GM18867 (cell line): Measurements from ENCODE around the gene WNK2.

Experiments
- ATAC-seq: cut with Tn5 transposase; IDR thresholded peaks from one replicate; pipeline ENCODE4 v1.9.1; 2021; ENCODE audit warnings: mild to moderate bottlenecking, moderate library complexity; ENCODE audit not compliant: unreplicated experiment

Gene WNK2

GRCh38 chr9:93263334-93264229, 79.6 kb downstream of the WNK2 start:
- no peak for ATAC-seq

GRCh38 chr9:93264338-93265125, 80.6 kb downstream of the WNK2 start:
- ATAC-seq = no peak

GRCh38 chr9:93265301-93265971, 81.5 kb downstream of the WNK2 start:
- no peak for ATAC-seq

- no peak for ATAC-seq
These were observed 82.0 kb downstream of the WNK2 start for GRCh38 chr9:93265972-93266371.

GRCh38 chr9:93266521-93267001, 82.6 kb downstream of the WNK2 start:
- no peak for ATAC-seq

GRCh38 chr9:93267091-93267541, 83.2 kb downstream of the WNK2 start:
- no peak for ATAC-seq

- no peak for ATAC-seq
These were observed 84.0 kb downstream of the WNK2 start for GRCh38 chr9:93267681-93268505.

GRCh38 chr9:93268551-93269314, 84.8 kb downstream of the WNK2 start:
- no peak for ATAC-seq

GRCh38 chr9:93270976-93271375, 87.0 kb downstream of the WNK2 start:
- ATAC-seq = no peak

GRCh38 chr9:93276973-93277372, 93.0 kb downstream of the WNK2 start:
- no peak for ATAC-seq

- no peak for ATAC-seq
These were observed 94.2 kb downstream of the WNK2 start for GRCh38 chr9:93278144-93278543.

- ATAC-seq = no peak
These were observed 96.8 kb downstream of the WNK2 start for GRCh38 chr9:93280661-93281259.

- ATAC-seq = no peak
These were observed 102.6 kb downstream of the WNK2 start for GRCh38 chr9:93286252-93287188.

GRCh38 chr9:93287189-93287552, 103.2 kb downstream of the WNK2 start:
- no peak for ATAC-seq

GRCh38 chr9:93287593-93287992, 103.7 kb downstream of the WNK2 start:
- no peak for ATAC-seq

- ATAC-seq = no peak
These were observed 104.4 kb downstream of the WNK2 start for GRCh38 chr9:93288341-93288740.

- ATAC-seq = no peak
These were observed 105.2 kb downstream of the WNK2 start for GRCh38 chr9:93288891-93289883.
